ENCODE measurements around the gene KCNJ15.
A peak's percentile ranks its signal among the peaks of the same experiment; 100 is the strongest.
"Not testable (repeated sequence)": the region's sequence is repeated elsewhere in the genome, so short reads cannot be mapped to it uniquely, and the experiment has no call there.

The KCNJ15 gene

DNA sequence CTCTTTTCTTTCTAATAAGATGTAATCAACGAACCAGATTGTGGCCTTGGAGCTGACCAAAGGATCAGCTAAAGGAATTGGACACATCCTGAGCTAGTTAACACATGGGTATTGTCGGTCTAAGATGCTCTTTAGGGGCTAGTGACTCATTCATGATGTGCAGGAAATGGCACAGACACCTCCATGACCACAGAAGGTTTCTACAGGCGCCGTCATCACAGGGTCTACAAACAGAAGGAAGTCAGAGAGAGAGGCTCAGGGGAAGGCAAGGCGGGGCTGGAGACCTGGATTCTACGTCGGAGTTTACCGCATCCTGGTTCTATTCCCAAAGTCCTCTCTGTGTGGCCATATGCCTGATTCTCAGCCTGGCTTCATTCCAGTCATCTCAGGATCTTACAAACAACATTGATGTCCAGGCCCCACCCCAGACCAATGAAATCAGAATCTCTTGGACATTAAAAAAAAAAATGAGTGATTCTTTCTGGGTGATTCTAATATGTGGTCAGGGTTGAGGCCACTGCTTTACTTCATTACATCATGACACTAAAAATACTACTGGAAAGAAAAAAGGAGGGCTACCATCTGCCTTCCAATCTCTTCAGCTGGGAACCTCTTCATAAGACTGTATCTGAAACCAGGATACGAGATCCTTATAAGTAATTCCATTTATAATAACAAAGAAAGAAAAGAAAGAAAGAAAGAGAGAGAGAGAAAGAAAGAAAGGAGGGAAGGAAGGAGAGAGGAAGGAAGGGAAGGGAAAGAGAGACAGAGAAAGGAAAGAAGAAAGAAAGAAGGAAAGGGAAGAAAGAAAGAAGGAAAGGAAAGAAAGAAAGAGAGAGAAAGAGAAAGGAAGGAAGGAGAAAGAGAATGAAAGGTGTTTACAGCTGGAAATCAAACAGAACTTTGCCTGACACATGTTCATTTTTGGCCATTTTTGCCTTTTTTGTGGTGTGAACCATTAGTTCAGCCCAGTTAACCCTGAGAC lies 11.6 kb upstream of the KCNJ15 start:
- DNase-seq, result peak; percentile 69

DNA sequence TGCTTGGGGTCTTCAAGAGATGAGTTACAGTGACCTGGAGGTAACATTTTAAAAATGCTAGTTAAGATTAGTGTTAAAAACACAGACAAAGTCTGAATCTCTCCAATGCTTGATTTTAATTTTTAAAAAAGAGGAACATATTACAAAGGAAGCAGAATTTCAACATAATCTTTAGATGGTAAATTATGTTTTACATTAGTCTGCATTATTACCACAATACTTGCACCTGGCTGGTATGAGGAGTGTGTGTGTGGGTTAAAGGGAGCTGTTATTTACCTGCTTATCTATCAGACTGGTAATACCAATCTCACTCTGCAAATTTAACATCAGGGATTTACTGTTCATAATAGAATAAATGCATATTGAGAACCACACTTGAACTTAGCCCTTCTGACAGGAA lies 10.3 kb upstream of the KCNJ15 start:
- DNase-seq, result no peak

DNA sequence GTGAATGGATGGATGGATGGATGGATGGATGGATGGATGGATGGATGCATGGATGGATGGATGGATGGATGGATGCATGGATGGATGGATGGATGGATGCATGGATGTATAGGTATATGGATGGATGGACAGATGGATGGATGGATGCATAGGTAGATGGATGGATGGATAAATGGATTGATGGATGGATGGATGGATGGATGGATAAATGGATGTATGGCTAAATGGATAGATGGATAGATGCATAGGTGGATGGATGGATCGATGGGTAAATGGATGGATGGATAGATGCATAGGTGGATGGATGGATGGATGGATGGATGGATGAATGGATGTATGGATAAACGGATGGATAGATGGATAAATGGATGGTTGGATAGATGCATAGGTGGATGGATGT lies 9.7 kb upstream of the KCNJ15 start:
- DNase-seq, result not testable (repeated sequence)

DNA sequence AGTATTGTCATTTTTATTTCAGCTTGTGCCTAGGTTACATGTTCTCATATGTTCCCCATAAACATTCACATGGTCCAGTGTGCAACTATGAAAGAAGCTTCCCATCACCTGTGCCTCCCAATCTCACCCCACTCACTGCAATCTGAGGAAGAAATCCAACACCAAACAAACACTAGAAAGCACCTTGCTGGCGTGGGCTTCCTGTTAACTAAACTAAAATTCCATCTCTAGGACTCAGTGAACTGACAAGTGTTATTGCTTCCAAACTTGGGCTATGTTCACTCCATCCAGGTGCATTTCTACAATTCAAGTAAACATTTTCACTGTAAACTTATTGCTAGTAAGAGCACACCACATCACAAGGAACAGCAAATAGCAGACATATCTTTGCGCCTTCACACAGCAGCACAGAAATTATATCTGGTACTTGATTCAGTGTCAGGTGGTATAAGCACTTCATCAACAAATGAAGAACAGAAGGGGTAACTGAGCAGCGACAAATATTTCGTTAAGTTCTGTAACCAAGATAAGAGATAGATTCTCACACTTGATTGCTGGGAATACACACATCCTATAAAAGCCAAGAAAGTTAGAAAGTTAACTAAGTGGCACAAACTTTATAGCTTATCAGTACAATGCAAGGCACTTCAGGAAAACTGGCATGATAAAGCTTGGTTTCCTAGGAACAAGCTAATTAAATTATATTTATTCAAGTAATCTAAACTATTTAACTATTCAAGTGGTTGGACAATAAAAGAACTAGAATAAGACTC lies 8.9 kb upstream of the KCNJ15 start:
- no peak for DNase-seq

DNA sequence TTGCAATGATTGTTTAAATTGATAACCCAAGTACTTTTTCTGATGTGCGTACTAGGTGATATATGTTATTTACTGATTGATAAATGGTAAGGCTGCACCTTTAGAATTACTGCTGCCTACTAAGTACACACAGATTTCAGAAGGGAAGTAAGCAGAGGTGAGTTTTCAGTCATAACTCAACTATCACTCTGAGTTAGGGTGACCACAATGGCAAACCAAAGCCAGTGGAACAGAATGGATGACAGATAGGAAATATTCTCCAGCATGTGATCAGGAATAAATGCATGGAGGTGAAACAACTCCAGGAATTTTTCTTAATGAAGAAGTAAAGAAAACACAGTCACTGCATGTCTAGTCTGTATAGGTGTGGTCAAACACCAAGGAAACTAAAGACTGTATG lies 7.5 kb upstream of the KCNJ15 start:
- no peak for DNase-seq

DNA sequence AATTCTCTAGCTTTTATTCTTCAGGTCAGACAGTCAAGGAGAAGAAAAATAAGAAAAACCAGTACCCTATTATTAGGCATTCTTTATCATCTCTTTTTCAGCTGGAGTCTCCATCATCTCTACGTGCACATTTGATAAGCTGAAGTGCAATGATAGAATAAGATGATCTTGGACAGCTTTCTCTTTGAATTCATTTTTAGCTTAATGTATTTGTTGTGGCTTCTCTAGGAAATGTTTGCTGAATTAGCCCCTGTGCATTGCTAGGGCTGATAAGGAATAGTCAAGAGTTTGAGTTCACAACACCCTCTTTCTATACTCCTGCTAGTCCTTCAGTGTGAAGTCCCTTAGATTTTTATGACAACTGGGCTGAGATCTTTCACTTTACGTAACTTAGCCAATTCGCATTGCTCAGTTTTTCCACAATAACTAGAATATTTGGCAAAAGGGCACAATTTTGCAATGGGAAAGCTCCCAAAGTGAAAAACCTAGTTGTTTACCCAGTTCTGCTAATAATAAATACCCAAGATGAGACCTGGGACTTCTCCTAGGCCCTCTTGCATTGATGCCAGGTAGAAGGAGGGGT lies 7.0 kb upstream of the KCNJ15 start:
- no peak for DNase-seq

DNA sequence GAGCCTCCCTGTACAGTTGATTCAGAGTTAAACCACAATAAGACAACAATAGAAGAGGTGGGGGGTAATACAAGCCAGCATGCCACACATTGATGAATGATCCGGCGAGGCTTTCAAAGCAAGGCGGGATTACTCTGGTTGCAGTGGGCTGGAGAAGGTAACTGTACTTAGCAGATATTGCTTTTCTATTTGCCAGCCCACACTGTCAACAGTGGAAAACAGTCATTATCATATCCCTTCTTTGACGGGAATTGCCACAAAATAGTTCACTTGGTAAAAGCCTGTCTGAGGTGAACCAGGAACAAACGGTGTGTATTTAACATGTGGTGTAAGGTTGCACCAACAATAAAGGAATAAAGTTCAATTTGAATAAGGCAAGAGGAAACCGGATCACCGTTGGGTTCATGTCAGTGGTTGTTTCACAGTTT lies 5.8 kb upstream of the KCNJ15 start:
- DNase-seq, result no peak

DNA sequence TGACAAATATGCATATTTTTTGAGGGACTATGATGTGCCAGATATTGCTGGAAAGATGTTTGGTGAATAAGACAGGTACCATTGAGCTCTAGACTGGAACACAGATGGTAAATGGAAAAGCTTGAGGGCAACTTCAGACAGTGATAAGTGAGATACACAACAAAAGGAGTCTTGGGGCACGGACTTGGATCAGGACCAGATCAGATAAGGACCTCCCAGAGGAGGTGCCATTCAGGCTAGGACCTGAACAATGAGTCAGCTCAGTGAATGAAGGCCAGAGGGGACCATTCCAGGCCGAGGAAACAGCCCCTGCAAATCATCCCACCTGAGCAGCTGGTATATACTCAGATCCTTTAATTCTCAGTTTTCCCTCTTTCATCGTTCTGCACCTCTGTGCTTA lies 1.8 kb upstream of the KCNJ15 start:
- no peak for DNase-seq

DNA sequence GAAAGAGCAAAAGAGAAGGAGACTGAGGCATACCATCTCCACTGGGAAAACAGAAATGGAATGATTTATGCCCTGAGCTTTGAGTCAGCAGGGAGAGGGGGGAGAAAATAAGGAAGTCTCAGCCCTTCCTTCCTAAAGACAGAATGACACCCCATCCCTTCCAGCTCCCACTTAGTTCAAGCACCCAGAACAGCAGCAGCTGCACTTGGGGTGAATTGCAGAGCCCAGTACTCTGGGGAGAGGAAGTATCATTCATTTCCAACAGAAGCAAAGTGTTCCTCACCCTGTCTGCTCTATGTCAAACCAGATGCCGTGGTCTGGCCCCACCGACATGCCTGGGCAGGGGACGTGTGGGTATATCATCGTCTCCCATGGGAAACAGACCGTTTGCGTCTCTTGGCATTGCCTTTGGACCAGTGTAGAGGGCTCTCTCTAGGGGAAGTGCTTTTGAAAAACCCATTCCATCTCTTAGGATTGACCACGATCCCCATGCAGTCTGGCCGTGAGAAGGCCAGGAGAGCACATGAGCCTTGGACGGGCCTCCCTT lies 1.1 kb upstream of the KCNJ15 start:
- DNase-seq, result no peak

DNA sequence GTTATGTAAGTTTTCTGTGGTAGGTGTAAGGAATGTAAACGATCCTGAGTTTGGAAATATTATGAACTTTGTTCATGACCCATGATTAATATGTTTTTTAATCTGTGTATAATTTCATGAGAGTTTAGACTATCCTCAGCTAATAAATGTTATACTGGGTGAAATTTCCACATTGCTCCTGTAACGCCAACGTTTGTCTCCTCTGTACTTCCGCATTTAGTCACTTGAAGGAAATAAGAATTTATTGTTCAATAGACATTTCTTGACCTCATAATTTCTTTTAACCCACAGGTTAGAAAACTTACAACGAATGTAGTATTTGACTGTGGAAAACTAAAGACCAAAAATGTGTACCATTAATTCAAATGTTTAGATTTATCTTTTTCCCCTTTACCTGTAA lies 876 bp downstream of the KCNJ15 start:
- no peak for DNase-seq

DNA sequence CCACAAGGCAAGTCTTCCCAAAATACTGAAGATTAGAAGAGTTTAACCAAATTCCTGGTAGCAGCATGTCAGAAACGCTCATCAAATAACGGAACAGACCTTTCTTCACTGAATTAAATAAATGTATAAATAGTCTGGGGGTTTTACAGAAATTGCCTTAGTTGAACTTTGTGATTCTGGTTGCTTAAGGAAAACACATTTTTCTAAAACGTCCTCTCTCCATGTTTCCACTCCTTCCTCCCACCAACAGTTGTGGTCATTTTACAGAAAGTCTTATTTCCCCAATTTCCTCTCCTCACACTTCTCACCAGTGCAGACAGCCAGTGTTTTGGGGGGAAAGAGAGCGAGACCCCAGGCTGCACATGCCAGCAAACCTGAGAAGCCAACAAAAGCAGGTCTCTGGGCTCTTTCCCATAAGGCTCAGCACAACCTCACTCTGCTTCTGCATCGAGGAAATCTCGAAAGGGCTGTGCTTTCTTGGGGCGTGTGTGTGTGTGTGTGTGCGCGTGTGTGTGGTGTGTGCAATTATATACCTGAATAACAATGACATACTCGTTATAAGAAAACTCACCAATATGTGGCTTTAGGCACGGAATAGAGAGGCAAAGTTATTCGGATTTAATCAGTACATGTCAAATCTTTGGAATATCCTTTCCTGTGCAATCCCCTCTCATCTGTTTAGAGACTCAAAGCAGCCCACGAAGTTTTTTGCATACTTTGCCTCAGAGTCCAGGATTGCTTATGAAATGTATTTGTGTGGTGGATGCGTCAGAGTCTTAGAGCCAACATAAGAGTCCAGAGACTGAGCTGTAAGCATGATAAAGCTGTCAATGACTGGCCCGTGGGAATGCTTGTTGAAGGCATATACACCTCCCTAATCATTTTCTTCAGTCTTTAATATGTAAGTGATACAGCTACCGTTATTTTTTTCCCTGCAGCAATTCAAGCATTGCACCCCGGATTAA lies 2.0 kb downstream of the KCNJ15 start:
- DNase-seq, result no peak

DNA sequence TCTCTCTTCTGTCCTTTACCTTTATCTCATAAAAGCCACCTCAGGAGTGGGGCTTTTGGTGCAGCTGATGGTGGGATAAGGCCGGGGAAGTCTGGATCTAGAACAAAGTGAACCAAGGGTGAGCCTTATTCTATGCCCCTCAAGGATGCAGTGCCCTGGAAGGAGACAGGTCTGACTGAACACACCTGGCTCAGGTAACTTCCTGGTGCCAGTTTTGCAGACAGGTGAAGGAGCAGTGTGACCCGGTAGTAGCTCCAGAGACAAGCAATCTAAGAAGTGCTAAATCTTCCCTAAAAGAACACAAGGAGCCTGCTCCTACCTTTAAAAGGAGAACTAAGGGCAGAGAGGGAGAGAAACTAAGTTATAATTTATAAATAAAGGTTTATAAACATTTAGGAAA lies 2.9 kb downstream of the KCNJ15 start:
- no peak for DNase-seq

DNA sequence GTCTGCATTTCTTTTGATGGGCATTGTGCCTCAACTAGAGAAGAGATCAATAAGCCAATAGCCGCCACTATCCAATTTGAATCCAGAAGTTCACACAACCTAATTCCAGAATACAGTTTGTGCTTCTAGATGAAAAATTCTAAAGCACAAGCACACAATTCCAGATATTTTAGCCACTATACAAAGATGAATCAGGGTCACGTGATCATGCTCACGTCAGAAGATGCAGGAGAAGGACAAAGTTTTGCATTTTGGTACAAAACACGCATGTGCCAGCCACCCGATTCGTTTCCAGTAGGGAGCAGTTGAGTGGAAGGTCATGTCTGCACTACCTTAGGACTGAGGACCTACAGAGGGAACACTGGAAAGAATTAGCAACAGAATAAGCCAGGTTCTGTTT lies 3.6 kb downstream of the KCNJ15 start:
- DNase-seq, result no peak

DNA sequence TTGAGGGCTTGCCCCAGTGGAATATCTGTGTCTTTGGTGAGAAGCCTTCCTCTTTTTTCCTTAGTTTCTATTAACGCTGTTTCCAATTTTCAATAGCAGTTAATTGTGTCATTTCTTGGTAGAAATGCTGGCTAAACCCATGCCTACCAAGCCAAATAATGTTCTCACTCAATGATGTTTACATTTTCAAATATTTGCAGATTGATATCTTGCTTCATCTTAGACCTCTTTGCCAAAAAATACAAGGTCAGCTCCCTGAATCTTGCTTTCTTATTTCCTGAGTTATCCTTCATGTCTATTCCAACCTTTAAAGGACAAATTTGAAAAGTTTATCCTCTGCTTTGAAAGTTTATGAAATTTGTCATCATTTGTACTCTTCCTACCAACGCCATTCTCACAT lies 5.1 kb downstream of the KCNJ15 start:
- no peak for DNase-seq

DNA sequence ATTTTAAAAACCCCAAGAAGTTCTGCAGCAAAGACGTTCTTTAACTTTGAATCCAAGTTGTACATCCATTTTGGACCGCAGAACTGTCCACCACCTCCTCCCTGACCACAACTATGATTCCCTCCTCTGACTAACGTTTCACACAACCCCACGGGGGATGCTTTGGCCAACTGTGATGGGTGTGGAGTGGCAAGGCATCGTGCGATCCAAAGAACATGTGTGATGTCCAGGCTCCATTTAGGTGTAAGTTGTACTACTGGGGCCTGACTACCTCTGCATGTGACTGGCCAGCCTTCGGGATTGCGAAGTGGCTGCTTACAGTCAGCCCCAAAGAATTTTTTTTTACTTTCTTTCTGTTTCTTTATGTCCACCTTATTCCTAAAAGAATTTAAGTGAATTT lies 6.7 kb downstream of the KCNJ15 start:
- no peak for DNase-seq

DNA sequence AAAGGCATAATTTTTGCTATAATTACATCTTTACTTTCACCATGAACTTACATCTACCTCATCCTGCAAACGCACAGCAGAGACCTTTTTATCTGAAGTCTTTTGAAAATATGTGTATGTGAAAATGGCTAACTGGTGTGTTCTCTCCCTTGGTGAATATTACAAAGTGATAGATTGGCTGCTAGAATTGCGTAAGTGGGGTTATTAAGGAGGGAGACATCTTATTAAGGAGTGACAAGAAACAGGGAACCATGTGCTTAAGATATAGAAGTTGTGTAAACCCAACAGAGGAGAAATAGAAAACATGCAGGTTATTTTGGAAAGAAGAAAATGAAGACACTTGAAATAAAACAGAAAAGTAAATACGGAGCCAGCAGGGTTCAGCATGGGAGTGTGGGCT lies 7.8 kb downstream of the KCNJ15 start:
- no peak for DNase-seq

DNA sequence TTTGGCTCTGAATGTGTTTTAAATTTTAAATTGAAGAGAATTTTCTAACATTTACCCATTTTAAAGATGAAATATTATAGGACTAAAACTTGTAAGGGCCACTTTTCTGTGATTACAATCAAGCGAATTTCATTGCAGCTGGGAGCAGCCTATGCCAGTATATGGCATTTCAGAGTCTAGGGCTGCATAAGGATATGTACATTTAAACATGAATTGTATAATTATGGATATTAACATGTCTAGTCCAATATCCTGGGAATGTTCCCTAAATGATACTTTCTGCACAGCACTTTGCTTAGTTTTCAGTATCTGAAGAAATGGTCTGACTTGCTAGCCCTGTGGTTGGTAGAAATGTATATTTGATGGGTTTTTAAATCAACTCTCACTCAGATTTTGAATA lies 8.4 kb downstream of the KCNJ15 start:
- no peak for DNase-seq

DNA sequence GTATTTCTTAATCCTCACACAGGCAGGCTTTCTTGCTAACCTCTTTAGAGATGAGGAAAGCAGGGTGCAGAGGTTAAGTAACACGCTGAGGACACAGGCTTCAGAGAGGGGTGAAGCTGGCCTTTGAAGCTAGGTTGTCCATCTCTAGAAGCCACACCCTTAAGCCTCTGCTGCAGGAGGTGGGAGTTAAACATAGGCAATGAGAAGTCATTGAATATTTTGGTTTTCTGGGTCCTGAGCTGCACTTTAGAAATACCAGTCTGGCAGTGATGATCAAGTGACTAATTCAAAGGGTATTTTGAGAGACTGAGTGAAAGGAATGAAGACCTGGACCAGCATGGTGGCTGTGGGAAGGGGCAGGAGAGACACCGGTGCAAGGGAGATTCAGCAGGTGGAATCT lies 9.9 kb downstream of the KCNJ15 start:
- no peak for DNase-seq

DNA sequence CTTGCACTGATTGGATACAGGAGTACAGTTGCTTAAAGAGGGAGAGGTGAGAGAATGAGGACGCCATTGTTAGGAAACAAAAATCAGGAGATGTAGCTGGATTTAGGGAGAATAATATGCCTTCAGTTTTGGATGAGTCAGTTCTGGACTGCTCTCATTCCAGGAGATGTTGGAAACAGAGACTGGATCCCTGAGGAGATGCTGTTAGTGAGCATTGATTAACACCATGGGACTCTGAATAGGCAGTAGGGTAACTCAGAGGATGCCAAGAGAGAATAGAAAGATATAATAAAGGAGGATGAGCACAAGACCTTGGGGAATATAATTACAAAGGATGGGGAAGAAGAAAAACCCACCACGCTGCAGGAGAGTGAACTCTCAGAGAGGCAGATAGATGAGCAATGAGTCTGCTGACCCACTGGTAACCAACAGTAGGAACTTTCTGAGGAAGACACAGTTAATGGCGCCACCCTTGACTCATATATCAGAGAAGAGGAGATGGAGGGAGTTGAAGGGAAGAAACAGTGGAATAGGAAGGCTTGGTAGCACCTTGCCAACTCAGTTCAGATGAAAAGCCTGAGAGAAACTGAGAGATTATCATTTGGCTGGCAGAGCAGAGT lies 10.5 kb downstream of the KCNJ15 start:
- no peak for DNase-seq

DNA sequence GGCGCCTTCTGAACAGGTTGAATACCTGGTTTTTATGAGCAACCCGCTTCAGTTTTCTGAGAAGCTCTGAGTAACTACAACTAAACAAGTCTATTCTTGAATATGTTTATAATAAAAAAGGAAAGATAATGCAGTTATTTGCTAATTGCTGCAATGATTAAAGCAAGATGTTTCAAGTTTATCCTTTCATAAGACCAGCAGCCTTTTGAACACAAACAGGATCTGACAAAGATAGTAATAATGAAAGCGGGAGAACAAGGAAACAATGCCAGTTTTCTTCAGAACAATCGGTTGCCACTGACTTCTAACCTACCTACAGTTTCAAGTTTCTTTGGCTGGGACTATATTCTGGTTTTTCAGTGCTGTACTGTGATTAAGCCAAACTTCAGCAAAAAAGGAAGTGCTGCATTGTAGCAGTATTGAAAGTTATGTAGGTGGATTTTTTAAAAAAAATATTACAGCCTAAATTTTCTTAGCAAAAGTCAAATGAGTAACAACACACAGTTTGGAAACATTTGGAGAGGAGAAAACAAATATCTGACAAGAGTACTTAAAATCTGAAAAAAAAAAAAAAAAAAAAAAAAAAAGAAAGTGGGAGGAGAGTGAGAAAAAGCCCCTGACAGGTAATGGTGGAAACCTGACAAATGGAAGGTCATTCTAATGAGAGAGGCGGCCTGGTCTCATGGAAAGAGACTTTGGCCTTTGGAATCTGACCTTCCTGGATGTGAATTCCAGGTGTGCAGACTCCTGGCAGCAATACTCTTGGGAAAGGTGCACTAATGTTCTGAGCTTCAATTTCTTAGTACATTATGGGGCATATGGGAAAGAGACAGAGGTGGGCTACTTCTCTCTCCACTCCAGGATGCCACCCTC lies 11.4 kb downstream of the KCNJ15 start:
- no peak for DNase-seq

Measured in activated effector memory CD4-positive, alpha-beta T cell treated with anti-CD3 and anti-CD28 coated beads, Interleukin-2, amount 50 U/mL, for 16 hours (primary cell).